NCI-H345 (cell line): Measurements from ENCODE around the gene FSCN2.

Experiments used
- DNase-seq: peaks from one replicate; lab custom pipeline; 2025; lab: John Stamatoyannopoulos, UW

The FSCN2 gene, protein sequence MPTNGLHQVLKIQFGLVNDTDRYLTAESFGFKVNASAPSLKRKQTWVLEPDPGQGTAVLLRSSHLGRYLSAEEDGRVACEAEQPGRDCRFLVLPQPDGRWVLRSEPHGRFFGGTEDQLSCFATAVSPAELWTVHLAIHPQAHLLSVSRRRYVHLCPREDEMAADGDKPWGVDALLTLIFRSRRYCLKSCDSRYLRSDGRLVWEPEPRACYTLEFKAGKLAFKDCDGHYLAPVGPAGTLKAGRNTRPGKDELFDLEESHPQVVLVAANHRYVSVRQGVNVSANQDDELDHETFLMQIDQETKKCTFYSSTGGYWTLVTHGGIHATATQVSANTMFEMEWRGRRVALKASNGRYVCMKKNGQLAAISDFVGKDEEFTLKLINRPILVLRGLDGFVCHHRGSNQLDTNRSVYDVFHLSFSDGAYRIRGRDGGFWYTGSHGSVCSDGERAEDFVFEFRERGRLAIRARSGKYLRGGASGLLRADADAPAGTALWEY

DNA sequence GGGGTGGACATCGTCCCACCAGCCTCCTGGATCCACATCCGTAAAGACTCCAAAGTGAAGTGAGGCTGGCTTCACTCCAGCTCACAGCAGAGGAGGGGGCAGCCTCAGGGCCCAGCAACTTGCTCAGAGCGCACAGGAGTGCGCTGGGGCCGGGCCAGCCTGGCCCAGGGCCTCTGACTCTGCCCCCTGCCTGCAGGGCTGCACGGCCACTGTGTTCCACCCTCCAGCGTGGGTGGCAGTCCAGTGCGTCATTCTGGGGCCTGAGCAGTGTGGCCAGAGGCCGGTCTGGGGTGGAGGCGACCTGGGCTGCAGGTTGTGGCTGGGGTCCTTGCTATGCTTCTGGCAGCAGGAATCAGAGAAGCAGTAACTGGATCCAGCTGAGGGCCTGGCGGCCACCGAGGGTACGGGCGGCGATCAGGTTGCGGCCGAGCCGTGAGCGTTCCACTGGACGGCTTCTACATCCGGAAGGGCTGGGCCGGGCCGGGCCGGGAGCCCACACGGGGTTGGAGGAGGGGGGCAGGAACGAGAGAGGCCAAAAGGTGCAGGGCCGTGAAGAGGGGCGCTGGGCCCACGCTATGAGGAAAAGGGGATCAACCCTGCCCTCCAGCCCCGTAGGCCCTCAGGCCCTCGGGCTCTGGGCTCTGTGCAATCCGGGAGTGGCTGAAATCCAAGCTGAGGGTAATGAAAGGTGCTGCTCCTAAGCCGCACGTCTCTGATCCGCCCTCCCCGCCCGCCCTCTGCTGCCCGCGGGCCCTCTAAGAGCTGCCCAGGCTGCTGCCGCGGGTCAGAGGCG lies at the start of gene FSCN2:
FSCN2 (plus strand) TSS at position 787 of the 793 bp plus-strand sequence. CDS start 155 bp downstream, outside the sequence.
- DNase-seq = no peak

DNA sequence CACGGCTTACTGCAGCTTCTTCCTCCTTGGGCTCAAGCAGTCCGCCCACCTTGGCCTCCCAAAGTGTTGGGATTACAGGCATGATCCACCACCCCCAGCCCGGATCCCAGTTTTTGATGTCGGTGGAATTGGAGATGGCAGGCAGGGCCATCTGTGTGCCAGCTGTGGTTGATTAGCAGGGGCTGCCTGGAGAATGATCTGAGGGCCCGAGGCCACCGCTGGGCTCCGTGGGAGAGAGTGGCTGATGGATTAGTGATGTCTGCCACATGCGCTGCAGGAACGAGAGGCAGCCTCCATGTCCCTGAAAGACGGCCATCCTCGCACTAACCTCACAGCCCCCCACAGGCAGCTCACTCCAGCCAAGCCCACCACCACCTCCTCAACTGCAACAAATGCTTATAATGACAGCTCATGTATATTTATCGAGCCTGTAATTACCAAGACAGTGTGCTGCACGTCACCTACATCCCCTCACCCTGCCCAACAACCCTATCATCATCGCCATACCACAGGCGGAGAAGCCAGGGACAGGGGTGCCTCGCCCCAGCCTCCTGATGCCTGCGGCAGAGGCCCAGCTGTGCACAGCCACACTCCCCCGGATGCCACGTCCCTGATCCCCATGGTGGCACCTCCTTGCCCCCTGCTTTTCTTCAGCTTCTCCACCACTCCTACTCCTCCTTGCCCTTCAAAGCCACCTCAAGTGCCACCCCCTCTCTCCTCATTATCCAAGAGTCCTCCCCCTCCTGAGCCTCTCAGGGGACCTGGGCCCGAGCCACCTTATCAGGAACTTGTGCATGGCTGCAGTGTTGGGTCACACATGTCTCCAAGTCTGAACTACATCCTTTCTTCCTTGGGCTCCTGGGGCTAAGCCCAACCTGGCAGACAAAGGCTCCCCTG lies 48.8 kb upstream of the FSCN2 start:
- DNase-seq = no peak

DNA sequence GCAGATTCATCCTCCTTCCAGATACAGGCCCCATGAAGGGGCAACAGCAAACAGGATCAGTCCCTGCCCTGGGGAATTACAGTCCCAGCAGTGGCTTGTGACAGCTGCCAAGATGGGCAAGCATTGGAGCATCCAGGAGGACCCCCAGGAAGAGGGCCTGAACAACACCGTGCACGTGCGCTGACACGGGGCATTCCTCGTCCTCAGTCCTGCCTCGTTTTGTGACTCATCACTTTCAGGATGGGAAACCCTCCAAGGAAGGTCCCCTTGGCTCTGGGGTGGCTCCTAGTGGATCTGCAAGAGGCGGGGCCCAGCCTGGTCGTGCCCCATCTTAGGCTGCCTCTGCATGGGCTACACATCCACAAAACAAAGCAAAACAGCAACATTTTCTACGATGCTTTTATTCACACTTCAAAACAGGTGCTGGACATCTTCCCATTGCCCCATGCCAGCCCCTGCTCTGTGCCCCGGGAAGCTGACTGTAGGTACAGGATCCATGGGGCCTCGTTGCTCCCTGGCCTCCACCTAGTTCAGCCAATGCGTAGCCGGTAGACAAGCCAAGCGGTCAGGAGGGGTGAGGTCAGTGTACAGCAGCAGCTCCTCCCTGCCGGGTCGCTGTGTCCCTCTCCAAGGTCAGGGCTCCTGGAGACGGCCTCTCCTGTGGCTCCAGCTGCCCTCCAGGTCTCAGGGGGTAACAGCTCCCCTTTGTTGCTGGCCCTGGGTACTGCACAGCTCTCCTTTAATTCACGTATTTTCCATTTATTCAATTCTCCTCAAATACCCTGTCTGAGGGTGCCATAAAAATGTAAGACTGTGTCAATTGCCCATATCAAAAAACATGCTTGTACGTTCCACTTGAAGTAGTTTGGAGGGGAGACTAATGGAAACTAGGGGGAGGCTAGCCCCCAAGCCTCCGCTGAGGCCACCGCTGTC lies 47.8 kb upstream of the FSCN2 start:
- no peak for DNase-seq

DNA sequence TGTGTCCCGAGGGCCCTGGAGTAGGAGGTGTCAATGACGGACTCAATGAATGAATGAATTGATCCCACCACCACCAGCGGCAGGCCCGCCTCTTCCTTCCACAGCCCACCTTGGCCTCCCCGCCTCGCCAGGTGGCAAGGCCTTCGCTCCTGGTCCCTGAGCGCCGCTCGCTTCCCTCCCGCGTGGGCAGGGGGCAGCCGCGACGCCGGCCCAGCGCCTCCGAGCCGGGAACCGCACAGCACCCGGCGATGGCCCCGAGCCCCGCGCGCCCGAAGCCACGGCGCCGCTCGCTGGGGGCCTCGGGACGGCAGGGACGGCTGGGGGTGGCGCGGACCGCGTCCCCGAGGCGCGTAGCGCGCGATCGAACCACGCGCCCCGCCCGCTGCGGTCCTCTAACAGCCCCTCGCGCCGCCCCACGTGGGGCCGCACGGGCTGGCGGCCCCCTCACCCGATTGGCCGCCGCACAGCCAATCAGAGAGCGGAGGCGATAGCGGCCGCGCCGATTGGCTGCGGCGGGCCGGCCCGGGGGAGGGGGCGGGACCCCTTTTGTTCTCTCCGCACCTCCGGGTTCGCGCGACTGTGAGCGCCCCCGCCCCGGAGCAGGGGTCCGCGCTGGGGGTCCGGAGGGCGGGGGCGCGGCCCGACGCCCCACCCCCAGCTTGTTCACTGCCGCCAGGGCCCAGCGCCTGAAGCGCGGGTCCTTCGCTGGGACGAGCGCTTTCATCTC lies 46.9 kb upstream of the FSCN2 start:
- peak; percentile 88 for DNase-seq

DNA sequence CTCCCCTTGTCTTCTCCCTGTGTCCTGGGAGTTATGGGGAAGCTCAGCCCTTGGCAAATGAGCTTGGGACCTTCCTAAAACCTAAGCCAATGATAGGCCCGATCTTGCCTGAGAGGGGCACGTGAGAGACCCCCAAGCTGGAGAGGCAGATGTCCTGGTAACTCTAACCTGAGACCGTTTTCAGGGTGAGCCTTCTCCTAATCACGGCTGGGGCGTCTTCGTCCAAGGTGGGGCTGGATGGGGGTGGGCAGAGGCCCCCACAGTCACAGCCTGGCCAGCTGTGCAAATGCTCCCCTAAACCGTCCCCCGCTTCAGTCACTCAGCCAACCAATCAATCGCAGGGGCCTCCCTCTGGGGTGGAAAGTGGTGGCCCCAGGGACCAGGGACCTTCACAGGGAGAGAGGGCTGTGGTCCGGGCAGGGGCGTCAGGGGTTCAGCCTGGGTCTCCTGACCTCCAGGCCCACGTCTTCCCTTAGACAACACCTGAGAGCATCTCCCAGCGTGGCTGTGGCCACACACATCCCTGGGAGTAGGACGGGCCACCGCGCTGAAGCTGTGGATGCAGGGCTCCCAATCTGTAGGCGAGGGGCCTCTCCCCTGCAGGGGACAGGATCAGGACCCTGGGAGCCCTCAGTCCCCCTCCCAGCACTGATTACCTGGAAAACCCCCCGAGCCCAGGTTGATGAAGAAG lies 46.2 kb upstream of the FSCN2 start:
- DNase-seq = no peak

DNA sequence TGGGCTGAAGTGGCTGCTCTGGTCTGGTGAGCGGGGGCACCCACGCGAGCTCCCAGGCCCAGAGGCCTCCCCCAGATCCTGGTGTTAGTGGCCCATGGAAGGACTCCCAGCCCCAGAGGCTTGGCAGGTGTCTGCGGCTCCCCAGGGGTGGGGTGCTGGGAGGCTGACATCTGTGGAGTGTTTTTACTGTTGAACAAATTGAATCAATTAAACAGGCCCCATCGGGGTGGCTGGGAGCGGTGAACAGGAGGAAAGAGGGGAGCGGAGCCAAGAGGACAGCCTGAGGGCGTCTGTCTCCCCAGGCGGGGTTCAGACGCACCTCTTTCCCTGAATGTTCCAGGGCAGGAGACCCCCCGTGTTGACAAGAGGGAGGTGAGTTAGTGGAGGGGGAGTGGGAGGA lies 45.5 kb upstream of the FSCN2 start:
- DNase-seq = no peak

DNA sequence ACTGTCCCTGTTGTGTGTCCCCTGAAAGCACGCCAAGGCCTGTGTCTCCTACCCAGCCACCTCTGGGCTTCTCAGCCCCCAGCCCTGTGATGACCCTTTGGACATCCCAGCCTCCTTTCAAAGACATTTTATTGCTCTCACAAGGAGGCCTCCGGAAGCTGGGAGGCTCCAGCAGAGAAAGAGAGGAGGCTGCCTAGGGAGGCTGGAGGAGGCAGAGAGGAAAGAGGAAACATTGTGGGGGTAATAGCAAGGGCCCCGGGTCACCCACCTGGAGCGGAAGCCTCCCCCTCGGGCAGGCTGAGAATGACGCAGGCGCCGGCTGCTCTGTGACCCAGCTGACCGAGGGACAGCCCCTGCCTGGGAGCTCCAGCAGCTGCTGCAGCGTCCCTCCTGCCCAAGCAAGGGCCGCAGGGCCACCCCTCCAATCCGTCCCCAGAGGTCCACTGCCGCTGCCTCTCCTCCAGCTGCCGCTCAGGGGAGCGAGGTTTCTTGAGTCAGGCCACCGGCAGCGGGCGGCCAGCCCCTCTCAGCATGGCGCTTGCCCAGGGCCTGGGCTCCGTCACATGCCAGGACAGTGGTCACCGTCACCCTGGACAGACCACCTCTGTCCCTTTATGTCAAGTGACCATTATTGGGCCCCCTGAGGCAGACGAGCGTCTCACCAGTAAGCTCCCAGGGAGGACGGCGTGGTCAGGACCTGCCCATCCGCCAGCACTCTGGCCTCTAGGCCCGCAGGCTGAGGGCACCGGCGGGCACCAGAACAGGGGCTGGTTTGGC lies 44.9 kb upstream of the FSCN2 start:
- no peak for DNase-seq

DNA sequence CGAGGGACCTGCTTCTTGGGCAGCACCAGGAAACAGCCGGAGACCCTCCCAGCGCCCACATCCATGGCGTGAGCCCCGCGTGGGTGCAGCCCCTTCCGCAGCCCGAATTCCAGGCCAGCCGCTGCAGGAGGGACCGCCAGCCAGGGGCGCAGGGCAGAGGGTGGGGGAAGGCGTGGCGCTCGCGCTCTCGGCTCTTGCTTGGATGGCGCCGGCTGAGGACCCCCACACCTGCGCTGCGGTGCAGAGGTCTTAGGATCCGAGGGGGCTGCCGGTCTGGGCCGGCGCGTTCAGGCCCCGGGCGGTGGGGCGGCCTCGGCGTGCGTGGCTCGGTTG lies 44.3 kb upstream of the FSCN2 start:
- DNase-seq = no peak

DNA sequence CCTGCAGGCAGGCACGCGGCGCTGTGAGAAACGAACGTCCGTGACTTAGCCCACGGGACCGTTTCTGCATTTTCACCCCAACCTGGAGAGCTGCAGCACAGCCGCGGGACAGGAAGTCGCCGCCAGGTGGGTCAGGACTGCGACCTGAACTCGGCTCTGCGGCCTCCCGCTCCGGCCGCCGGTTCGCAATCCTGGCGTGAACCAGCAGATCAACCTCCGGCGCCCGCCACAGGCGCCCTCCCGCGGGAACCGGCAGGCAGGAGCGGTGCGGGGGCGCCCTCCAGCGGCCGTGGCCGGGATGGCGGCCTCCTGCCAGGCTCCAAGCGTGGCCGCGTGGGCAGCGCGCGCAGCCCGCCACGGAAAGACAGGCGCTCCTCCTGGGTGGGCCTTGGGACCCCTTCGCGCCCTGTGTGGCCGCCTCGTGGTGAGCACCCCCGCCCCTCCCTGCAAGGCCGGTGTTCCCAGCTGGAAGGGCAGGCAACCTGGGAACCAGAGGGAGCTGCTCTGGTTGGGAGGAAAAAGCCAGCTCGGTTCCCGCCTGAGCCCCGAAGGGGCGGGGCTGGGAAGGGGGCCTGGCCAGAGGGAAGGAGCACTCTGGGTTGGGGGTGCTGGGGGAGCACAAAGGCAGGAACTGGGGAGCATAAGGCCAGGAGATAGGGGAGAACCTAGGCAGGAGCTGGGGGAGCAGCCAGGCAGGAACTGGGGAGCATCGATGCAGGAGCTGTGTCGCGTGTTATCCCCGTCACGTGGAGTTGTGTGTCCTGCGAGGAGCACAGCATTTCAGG lies 43.8 kb upstream of the FSCN2 start:
- peak; percentile 92 for DNase-seq

DNA sequence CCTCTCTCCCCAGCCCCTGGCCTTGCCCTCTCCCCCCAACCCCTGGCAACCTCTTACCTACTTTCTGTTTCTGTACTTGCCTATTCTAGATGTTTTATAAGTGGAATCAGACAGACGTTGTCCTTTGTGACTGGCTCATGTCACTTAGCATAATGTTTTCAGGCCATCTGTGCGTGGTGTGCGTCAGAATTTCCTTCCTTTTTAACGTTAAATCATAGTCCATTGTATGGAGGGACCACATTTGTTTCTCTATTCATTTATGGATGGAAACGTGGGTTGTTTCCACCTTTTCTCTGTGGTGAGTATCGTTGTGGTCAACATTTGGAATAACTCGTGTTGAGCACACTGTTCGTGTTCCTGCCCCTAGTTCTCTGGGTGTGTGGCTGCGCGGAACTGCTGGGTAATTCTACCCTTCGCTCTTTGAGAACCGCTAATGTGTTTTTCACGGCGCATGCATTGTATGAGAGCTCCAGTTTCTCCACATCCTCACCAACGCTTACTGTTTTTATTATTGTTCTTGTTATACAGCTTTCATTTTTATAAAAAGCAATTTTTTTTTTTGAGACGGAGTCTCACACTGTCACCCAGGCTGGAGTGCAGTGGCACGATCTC lies 41.9 kb upstream of the FSCN2 start:
- no peak for DNase-seq

DNA sequence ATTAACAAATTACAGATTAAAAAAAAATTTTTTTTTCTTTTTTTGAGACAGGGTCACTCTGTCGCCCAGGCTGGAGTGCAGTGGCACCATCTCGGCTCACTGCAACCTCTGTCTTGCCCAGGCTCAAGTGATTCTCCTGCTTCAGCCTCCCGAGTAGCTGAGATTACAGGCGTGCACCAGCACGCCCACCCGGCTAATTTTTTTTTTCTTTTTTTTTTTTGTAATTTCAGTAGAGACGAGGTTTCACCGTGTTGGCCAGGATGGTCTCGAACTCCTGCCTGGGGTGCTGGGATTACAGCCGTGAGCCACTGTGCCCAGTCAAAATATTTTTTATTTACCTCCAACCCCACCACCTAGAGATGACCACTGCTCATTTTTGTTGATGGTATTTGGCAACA lies 41.1 kb upstream of the FSCN2 start:
- no peak for DNase-seq

DNA sequence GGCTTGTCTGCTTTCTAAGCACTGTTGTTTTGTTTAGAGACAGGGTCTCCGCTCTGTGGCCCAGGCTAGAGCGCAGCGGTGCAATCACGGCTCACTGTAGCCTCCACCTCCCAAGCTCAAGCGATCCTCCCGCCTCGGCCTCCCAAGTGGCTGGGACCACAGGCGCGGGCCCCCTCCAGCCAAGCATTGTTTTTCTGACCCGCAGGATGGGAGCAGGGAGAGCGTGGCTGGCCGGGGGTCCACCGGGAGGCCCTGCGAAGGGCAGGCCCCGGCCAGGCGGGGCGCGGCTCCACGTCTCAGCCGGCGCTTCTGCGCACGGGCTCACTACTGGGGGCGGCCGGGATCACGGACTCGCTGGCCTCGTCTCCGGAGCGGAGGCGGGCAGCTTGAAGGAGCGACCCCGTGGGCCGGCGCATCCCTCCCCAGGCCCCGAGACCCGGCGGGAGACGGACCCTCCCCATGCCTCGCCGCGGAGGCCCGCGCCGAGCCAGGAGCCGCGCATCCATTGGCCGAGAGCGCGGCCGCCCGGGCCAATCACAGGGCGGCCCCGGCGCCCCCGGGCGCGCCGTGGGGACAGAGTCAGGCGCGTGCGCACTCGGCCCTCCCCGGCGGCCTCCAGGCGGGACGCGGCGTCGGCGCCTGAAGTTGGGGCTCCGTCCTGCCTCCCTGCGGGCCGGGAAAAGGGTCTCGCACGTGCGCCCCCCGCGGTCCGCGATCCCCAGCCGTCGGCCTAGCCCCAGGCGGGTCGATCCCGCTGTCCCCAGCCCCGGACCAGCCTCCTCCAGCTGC lies 40.5 kb upstream of the FSCN2 start:
- peak; percentile 89 for DNase-seq

DNA sequence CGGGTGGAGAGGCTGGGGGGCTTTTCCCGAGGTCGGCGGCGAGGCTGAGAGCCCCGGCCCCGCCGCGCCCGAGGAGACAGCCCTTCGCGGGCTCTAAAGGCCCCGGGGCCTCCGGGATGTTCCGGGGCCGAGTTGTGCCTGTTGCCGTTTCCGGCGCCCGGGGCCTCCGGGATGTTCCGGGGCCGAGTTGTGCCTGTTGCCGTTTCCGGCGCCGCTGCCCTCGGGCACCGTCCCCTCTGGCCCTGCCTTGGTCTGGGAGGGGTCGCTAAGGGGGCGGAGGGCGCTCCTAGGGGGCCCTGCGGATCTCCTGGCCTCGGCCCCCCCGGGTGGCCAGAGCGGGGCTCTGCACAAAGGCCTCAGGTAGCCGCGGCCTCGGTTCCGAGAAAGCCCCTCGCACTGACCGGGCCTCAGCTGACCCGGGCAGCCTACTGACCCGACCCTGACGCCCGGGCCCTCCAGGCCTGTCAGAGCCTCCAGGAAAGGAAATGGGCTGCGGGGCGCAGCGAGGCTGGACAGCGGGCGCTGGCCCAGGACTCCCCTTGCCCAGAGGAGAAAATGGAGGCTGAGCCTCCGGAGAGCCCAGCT lies 39.8 kb upstream of the FSCN2 start:
- no peak for DNase-seq

DNA sequence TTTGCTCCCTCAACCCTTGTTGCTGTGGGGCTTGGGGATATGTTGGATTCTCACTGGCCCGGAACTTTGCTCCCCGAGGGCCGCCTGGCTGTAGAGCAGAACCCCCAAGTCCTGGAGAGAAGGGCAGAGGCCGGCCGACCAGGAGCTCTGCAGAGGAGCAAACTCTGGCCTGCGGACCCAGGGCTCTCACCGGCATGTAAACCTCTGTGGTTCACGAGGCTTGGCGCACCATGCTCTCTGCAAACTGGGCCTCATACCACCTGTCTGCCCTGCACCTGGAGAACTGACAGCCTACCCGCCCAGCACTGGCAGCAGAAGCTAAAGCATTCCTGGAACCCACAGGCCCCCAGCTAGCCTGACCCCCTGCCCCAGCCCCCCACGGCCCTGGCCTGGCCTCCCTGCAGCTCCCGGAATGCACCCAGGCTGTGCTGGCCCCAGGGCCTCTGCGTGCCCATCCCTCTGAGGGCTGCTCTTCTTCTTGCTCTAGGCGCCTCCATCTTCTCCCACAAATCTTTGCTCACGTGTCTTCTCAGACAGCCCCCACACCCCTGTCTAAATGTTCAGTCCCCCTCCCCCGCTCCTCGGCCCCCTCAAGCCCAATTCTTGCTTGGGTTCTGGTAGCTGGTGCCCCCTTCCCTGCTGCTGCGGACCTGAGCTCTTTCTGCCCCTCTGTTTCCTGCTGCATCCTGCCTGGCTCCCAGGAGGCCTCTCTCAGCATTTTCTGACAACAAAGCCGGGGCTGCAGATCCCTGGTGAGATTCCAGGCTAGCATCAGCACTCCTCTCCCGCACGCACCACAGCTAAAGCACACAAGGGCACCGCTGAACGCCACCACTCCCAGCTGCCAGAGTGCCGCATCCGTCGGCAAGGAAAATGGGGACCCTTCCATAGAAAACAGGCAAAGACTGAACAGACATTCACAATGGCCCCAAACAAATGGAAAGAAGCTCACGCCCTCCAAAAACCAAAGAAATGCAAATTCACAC lies 38.9 kb upstream of the FSCN2 start:
- DNase-seq = peak; percentile 93
